Gastroesophageal sphincter (tissue), 4 donors: Measurements from ENCODE around the gene SERINC4. TPM values are rescaled to one million over a fixed set of nuclear protein-coding genes. Genes with fewer than 3 reads are reported as not detected.
A peak's percentile ranks its signal among the peaks of the same experiment; 100 is the strongest.
"Not testable (repeated sequence)": the region's sequence is repeated elsewhere in the genome, so short reads cannot be mapped to it uniquely, and the experiment has no call there.

Experiments
- ATAC-seq: fragments of 150-250 bp; one replicate; pipeline ENCODE4 v1.9.1; 2016; ENCODE audit warnings: mild to moderate bottlenecking, moderate library complexity
- H3K27ac ChIP-seq, 4 donors: fragments of 200-600 bp; sonication (generic) in 3 of 4; 1 replicate in 3 of 4; 2 replicates in 1 of 4; pipeline ENCODE4 v1.5.1; 2016 to 2019
- H3K27me3 ChIP-seq: fragments of 200-600 bp; sonication (generic); one replicate; pipeline ENCODE4 v1.5.1; 2019
- H3K36me3 ChIP-seq, 2 donors: fragments of 200-600 bp; sonication (generic); one replicate each; pipeline ENCODE4 v1.5.1; 2019; ENCODE audit warnings: control low read depth in 1 of 2
- H3K4me1 ChIP-seq, 3 donors: fragments of 200-600 bp; sonication (generic); 1 replicate in 2 of 3; 2 replicates in 1 of 3; pipeline ENCODE4 v1.5.1; 2016 to 2019; ENCODE audit warnings: control low read depth in 2 of 3
- H3K4me3 ChIP-seq, 2 donors: fragments of 200-600 bp; sonication (generic); one replicate each; pipeline ENCODE4 v1.5.1; 2019; ENCODE audit warnings: mild to moderate bottlenecking in 1 of 2, moderate library complexity in 1 of 2
- H3K9me3 ChIP-seq, 3 donors: fragments of 200-600 bp; sonication (generic); one replicate each; pipeline ENCODE4 v1.5.1; 2017 to 2019; ENCODE audit warnings: control low read depth in 2 of 3
- CTCF ChIP-seq, 4 experiments: fragments of 200-600 bp in 2 of 4; fragments of 450-650 bp in 2 of 4; sonication (generic) in 1 of 4; IDR thresholded peaks; one replicate each; pipeline ENCODE4 v1.5.1; 2017 to 2019; ENCODE audit warnings: antibody characterized with exemption in 4 of 4, mild to moderate bottlenecking in 2 of 4, moderate library complexity in 2 of 4
- EP300 ChIP-seq: sonication (generic); formaldehyde crosslinking; IDR thresholded peaks from one replicate; pipeline ENCODE4 v1.6.1; 2017; ENCODE audit warnings: antibody characterized with exemption, mild to moderate bottlenecking
- POLR2A ChIP-seq, 2 donors: fragments of 450-650 bp; IDR thresholded peaks; one replicate each; pipeline ENCODE4 v1.6.1; 2017; ENCODE audit warnings: antibody characterized with exemption in 2 of 2, mild to moderate bottlenecking in 2 of 2, moderate library complexity in 1 of 2
- POLR2AphosphoS5 ChIP-seq: sonication (generic); formaldehyde crosslinking; IDR thresholded peaks from one replicate; pipeline ENCODE4 v1.6.1; 2017; ENCODE audit warnings: antibody characterized with exemption
- WGBS, 2 donors: methylation state at CpG; one replicate each; pipeline ENCODE4 v1.1.5; 2018; ENCODE audit warnings: low coverage in 1 of 2; 5-methylcytosine and 5-hydroxymethylcytosine counted together
- total RNA-seq, 4 donors: library from RNA; depleted of rRNA; stranded (reverse); fragments of >200 nt; gene quantifications; one replicate each; pipeline ENCODE4 v1.1.0, GENCODE V29; 2016

SERINC4 gene
- total RNA-seq, 4 donors from 2014 or later = 0.39 TPM; not detected in 3

- peaks cover 7 to 100% of the 10 kb centered on the region in 2 donors for H3K36me3 ChIP-seq
- peak overlapping the region in 3 of 4 donors; percentile 48 to 57 (median 48) for H3K27ac ChIP-seq
- no peak for ATAC-seq
- H3K4me1 ChIP-seq = peaks cover 0 to 22% (median 3%) of the 10 kb centered on the region in 3 donors
- H3K27me3 ChIP-seq = no peaks in the 10 kb centered on the region
- no peak for TF ChIP-seq CTCF (IDR thresholded peaks at IDR 0.05)
- no peak for TF ChIP-seq EP300
- no peak for TF ChIP-seq POLR2AphosphoS5
- no peak for TF ChIP-seq POLR2A (IDR thresholded peaks at IDR 0.05)
- no peaks in the 10 kb centered on the region for H3K9me3 ChIP-seq
- 27 to 52% methylated on average over 5 to 6 of the region's 6 CpGs for WGBS, 2 donors
- H3K4me3 ChIP-seq = no peak overlapping the region
Observed at GRCh38 chr15:43762824-43763223, 37.2 kb downstream of the SERINC4 start.

GRCh38 chr15:43751885-43752284 lies 48.1 kb downstream of the SERINC4 start:
- H3K27ac ChIP-seq = no peak overlapping the region
- TF ChIP-seq POLR2A (IDR thresholded peaks at IDR 0.05) = no peak
- TF ChIP-seq EP300 = no peak
- TF ChIP-seq CTCF (IDR thresholded peaks at IDR 0.05) = no peak
- no peak for TF ChIP-seq POLR2AphosphoS5
- H3K36me3 ChIP-seq = peaks cover 0 to 43% of the 10 kb centered on the region in 2 donors
- no peaks in the 10 kb centered on the region for H3K9me3 ChIP-seq
- 76 to 82% methylated on average over 6 of the region's 6 CpGs for WGBS, 2 donors
- ATAC-seq = no peak
- no peaks in the 10 kb centered on the region for H3K27me3 ChIP-seq
- H3K4me1 ChIP-seq = peaks cover 0 to 61% (median 21%) of the 10 kb centered on the region in 3 donors
- H3K4me3 ChIP-seq = no peak overlapping the region

- H3K4me3 ChIP-seq = peak overlapping the region in 1 of 2 donors; percentile 6
- H3K27me3 ChIP-seq = no peaks in the 10 kb centered on the region
- ATAC-seq = no peak
- peaks cover 0 to 22% of the 10 kb centered on the region in 2 donors for H3K36me3 ChIP-seq
- WGBS, 2 donors = 43 to 80% methylated on average over 9 to 11 of the region's 12 CpGs
- TF ChIP-seq POLR2AphosphoS5 (no peak), POLR2A (IDR thresholded peaks at IDR 0.05) (no peak), CTCF (IDR thresholded peaks at IDR 0.05) (no peak), EP300 (no peak)
- peak overlapping the region in 2 of 4 donors; percentile 1 to 19 for H3K27ac ChIP-seq
- no peaks in the 10 kb centered on the region for H3K9me3 ChIP-seq
- peaks cover 0 to 67% (median 21%) of the 10 kb centered on the region in 3 donors for H3K4me1 ChIP-seq
Observed at GRCh38 chr15:43749690-43750345, 50.2 kb downstream of the SERINC4 start.

GRCh38 chr15:43748376-43748775 lies 51.6 kb downstream of the SERINC4 start:
- WGBS, 2 donors = 42 to 50% methylated on average over 3 of the region's 3 CpGs
- peaks cover 0 to 11% of the 10 kb centered on the region in 2 donors for H3K36me3 ChIP-seq
- H3K9me3 ChIP-seq = no peaks in the 10 kb centered on the region
- no peaks in the 10 kb centered on the region for H3K27me3 ChIP-seq
- H3K4me3 ChIP-seq = peak overlapping the region in 1 of 2 donors; percentile 76
- TF ChIP-seq POLR2A (IDR thresholded peaks at IDR 0.05) (no peak), CTCF (IDR thresholded peaks at IDR 0.05) (no peak), EP300 (no peak), POLR2AphosphoS5 (no peak)
- no peak for ATAC-seq
- peak overlapping the region in 1 of 4 donors; percentile 19 for H3K27ac ChIP-seq
- H3K4me1 ChIP-seq = peaks cover 0 to 65% (median 21%) of the 10 kb centered on the region in 3 donors

- peak overlapping the region; percentile 95 to 97 (median 95) for H3K27ac ChIP-seq
- WGBS, 2 donors = 0 to 2% methylated on average over 2 to 6 of the region's 12 CpGs
- peaks cover 0 to 52% (median 21%) of the 10 kb centered on the region in 3 donors for H3K4me1 ChIP-seq
- H3K4me3 ChIP-seq = peak overlapping the region; percentile 76 to 78
- not testable (repeated sequence) for H3K27me3 ChIP-seq, H3K36me3 ChIP-seq, ATAC-seq, H3K9me3 ChIP-seq
Observed at GRCh38 chr15:43746903-43747309, 53.1 kb downstream of the SERINC4 start.
